Measurements from ENCODE around the gene SGSM1.

Gene SGSM1

DNA sequence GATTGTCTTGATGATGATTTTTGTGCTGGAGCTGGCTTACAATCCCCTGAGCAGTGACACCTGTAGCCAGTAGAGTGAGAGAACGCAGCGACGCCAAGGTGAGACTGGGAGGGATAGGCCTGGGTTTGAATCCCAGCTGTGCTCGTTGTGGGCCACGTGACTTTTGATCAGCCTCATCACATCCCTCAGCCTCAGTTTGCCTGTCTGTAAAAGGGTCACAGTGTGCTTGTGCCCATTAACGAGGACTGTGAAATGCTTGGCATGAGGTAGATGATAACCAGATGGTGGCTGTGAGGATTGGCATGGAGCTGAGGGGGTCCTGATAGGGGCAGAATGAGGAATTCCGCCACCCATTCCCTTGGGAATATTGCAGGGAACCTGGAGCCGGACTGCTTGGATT, 156.1 kb downstream of the SGSM1 start:
- TF ChIP-seq, protein P1, sequence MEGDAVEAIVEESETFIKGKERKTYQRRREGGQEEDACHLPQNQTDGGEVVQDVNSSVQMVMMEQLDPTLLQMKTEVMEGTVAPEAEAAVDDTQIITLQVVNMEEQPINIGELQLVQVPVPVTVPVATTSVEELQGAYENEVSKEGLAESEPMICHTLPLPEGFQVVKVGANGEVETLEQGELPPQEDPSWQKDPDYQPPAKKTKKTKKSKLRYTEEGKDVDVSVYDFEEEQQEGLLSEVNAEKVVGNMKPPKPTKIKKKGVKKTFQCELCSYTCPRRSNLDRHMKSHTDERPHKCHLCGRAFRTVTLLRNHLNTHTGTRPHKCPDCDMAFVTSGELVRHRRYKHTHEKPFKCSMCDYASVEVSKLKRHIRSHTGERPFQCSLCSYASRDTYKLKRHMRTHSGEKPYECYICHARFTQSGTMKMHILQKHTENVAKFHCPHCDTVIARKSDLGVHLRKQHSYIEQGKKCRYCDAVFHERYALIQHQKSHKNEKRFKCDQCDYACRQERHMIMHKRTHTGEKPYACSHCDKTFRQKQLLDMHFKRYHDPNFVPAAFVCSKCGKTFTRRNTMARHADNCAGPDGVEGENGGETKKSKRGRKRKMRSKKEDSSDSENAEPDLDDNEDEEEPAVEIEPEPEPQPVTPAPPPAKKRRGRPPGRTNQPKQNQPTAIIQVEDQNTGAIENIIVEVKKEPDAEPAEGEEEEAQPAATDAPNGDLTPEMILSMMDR (IDR thresholded peaks at IDR 0.05; ENCODE audit: insufficient read depth, low read length, poor library complexity, severe bottlenecking) = no peak
- no peaks in the 10 kb centered on the region for H3K36me3 ChIP-seq (ENCODE audit: control insufficient read depth, insufficient read depth, low read length)
- no peaks in the 10 kb centered on the region for H3K27me3 ChIP-seq (replicated peaks; ENCODE audit: control insufficient read depth, insufficient read depth, low read length)
- no peak overlapping the region for H3K4me3 ChIP-seq (replicated peaks; ENCODE audit: low read depth, low read length)
- no peak for DNase-seq (ENCODE audit: extremely low read depth, insufficient read length)

DNA sequence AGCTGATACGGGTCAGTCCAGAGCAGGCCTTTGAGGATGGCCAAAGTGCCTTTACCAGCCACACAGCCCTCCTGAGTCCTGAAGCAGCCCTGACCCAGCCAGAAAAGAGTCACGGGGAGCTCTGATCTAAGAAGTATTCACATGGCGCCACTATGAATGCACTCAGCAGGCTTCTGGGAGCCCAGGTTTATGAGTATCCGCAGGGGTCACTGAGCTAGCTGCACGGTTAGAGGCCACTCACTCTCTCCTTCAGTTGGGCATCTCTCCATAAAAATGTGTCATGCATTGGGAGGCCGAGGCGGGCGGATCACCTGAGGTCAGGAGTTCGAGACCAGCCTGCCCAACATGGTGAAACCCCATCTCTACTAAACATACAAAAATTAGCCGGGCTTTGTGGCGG, 156.8 kb downstream of the SGSM1 start:
- TF ChIP-seq, protein P1 (IDR thresholded peaks at IDR 0.05; ENCODE audit: insufficient read depth, low read length, poor library complexity, severe bottlenecking) = no peak
- DNase-seq (ENCODE audit: extremely low read depth, insufficient read length) = no peak
- no peaks in the 10 kb centered on the region for H3K36me3 ChIP-seq (ENCODE audit: control insufficient read depth, insufficient read depth, low read length)
- H3K27me3 ChIP-seq (replicated peaks; ENCODE audit: control insufficient read depth, insufficient read depth, low read length) = no peaks in the 10 kb centered on the region
- no peak overlapping the region for H3K4me3 ChIP-seq (replicated peaks; ENCODE audit: low read depth, low read length)

DNA sequence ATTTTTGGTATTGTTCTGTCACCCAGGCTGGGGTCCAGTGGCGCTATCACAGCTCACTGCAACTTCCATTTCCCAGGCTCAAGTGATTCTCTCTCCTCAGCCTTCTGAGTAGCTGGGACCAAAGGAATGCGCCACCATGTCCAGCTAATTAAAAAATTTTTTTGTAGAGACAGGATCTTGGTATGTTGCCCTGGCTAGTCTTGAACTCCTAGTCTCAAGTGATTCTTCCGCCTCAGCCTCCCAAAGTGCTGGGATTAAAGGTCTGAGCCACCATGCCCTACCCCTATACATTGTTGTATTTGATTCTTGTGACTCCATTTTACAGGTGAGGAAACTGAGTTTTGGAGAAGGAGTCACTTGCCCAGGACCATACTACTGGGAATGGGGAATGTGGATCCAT, 158.4 kb downstream of the SGSM1 start:
- Histone ChIP-seq H3K4me3 (replicated peaks; ENCODE audit: low read depth, low read length) (no peak overlapping the region), H3K36me3 (ENCODE audit: control insufficient read depth, insufficient read depth, low read length) (no peaks in the 10 kb centered on the region), H3K27me3 (replicated peaks; ENCODE audit: control insufficient read depth, insufficient read depth, low read length) (no peaks in the 10 kb centered on the region)
- DNase-seq (ENCODE audit: extremely low read depth, insufficient read length) = no peak
- TF ChIP-seq, protein P1 (IDR thresholded peaks at IDR 0.05; ENCODE audit: insufficient read depth, low read length, poor library complexity, severe bottlenecking) = no peak

DNA sequence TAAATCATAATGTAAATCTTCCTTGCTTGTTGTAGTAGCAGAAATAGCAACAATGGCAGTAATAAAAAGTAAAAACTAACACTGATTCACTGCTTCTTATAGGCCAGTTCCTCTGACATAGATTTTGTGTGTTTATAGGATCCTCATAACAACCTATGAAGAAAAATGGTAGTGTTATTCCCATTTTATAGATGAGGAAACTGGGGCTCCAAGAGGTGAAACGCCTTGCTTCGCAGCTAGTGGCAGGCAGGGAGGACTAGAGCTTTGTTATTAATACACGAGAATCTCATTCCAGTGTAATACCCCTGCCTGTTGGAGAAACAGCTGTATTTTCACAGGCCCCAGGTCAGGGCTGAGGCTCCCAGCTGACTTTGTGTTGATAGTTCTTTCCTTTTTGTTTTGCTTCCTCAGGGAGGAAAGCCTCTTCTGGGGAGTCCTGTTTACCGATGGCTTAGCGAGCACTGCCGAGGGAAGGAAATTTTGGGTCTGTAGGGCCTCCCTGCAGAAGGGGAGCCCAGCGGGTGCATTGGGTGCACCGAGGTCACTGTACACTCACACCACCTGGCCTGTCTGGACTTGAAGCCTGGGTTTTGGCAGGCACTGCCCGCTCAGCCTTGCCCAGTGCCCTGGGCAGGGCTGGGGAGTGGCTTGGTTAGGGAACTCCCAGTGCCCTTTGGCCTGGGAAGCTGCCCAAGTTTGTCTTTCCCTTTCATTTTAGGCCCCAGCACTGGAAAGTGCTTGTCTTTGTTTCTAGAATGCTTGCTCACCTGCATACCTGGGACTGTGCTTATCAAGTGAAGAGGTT, 160.0 kb downstream of the SGSM1 start:
- Histone ChIP-seq H3K27me3 (replicated peaks; ENCODE audit: control insufficient read depth, insufficient read depth, low read length) (no peaks in the 10 kb centered on the region), H3K4me3 (replicated peaks; ENCODE audit: low read depth, low read length) (no peak overlapping the region), H3K36me3 (ENCODE audit: control insufficient read depth, insufficient read depth, low read length) (no peaks in the 10 kb centered on the region)
- TF ChIP-seq, protein P1 (IDR thresholded peaks at IDR 0.05; ENCODE audit: insufficient read depth, low read length, poor library complexity, severe bottlenecking) = no peak
- no peak for DNase-seq (ENCODE audit: extremely low read depth, insufficient read length)

DNA sequence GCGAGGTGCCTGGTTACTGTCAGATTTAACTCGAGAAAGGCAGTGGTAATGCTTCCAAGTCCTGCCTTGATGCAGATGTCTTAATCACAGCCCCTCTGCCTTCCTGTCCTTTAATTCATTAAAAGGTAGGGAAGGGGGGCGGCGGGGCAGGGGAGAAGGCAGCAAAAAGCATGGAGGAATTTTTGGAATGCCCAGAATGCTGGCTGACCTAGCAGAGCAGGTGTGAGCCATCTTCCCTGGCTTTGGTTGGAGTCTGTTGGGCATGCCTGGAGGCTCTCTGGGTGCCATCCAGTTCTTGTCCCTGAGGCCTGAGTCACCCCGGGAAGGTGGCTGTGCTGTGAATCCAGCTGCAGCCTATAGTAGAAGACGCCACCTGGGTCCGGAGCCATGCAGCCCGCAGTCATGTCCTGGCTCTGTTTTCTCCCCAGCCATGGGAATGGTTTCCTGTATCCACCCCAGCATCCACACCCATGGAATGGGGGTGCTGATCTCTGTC, 162.1 kb downstream of the SGSM1 start:
- no peaks in the 10 kb centered on the region; the same call in 1 of the 2 replicates for H3K27me3 ChIP-seq (replicated peaks; ENCODE audit: control insufficient read depth, insufficient read depth, low read length)
- H3K4me3 ChIP-seq (replicated peaks; ENCODE audit: low read depth, low read length) = no peak overlapping the region
- DNase-seq (ENCODE audit: extremely low read depth, insufficient read length) = no peak
- H3K36me3 ChIP-seq (ENCODE audit: control insufficient read depth, insufficient read depth, low read length) = no peaks in the 10 kb centered on the region
- TF ChIP-seq, protein P1 (IDR thresholded peaks at IDR 0.05; ENCODE audit: insufficient read depth, low read length, poor library complexity, severe bottlenecking) = no peak

Measured in GM06990 (cell line).